ENCODE measurements around the gene HIRA.

GRCh38 chr22:19478045-19478900 is 46.7 kb upstream of the HIRA start:
- TF ChIP-seq CTCF (IDR thresholded peaks at IDR 0.05) (no peak), POLR2A (IDR thresholded peaks at IDR 0.05) (no peak)
